WERI-Rb-1 (cell line): Measurements from ENCODE around the gene SOX10.

Source experiments
- DNase-seq: peaks from one replicate; pipeline ENCODE4 v3.0.0-alpha.2; 2020
- H3K27ac ChIP-seq: fragments of 250-450 bp; sonication (Bioruptor Pico); 2 replicates; pipeline ENCODE4 v1.5.1; 2020; ENCODE audit warnings: mild to moderate bottlenecking, moderate library complexity
- H3K27me3 ChIP-seq: fragments of 250-450 bp; sonication (Bioruptor Pico); 2 replicates; pipeline ENCODE4 v1.5.1; 2021; ENCODE audit warnings: mild to moderate bottlenecking, low read depth, moderate library complexity; ENCODE audit not compliant: insufficient read depth, severe bottlenecking
- H3K36me3 ChIP-seq: fragments of 250-450 bp; sonication (Bioruptor Pico); 2 replicates; pipeline ENCODE4 v1.5.1; 2020; ENCODE audit warnings: mild to moderate bottlenecking, moderate library complexity
- H3K4me3 ChIP-seq: 2 replicates; pipeline ENCODE4 v1.5.1; 2011; ENCODE audit warnings: low read depth, mild to moderate bottlenecking, control low read depth, low read length
- H3K9me3 ChIP-seq: fragments of 250-450 bp; sonication (Bioruptor Pico); 2 replicates; pipeline ENCODE4 v1.5.1; 2021; ENCODE audit warnings: mild to moderate bottlenecking, moderate library complexity; ENCODE audit not compliant: severe bottlenecking
- TF ChIP-seq, protein P1 (sequence below): IDR thresholded peaks from 2 replicates; pipeline ENCODE4 v1.5.1; 2011; ENCODE audit warnings: low read depth, mild to moderate bottlenecking, control low read depth, inconsistent platforms, low read length

SOX10 gene

DNA sequence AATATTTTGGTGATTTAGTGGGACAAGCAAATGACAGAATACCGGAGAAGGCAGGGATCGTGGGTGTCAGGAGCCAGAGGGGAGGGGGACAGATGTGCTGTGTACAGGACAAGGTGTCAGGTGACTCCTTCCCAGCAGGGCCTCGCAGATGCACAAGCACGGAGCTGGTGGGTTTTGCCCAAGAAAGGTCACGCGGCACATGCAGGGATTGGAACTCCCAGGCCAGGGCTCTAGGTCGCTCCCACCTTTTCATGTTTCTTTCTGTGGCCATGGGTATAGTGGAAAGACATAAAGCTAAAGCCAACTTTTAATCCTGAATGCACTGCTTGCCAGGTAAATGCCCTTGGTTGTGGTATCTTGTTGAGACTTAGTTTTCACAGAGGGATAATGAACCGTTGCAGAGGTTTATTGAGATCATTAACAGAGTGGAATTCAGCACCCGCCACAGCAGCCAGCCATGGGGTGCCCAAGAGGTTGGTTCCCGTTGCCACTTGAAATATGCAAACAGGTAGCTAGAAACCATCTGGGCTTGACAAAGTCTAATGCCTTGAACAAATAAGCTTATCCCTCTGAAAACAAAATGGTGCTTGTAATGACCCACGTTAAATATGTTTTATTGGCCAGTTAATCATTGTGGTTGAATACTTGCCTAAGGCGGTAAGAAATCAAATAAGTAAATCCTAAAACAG is 41.1 kb downstream of the SOX10 start:
- Histone ChIP-seq H3K27ac (no peak overlapping the region), H3K4me3 (no peak overlapping the region), H3K36me3 (peaks cover 9% of the 10 kb centered on the region), H3K9me3 (no peaks in the 10 kb centered on the region), H3K27me3 (no peaks in the 10 kb centered on the region)
- DNase-seq, result no peak
- TF ChIP-seq, protein P1, sequence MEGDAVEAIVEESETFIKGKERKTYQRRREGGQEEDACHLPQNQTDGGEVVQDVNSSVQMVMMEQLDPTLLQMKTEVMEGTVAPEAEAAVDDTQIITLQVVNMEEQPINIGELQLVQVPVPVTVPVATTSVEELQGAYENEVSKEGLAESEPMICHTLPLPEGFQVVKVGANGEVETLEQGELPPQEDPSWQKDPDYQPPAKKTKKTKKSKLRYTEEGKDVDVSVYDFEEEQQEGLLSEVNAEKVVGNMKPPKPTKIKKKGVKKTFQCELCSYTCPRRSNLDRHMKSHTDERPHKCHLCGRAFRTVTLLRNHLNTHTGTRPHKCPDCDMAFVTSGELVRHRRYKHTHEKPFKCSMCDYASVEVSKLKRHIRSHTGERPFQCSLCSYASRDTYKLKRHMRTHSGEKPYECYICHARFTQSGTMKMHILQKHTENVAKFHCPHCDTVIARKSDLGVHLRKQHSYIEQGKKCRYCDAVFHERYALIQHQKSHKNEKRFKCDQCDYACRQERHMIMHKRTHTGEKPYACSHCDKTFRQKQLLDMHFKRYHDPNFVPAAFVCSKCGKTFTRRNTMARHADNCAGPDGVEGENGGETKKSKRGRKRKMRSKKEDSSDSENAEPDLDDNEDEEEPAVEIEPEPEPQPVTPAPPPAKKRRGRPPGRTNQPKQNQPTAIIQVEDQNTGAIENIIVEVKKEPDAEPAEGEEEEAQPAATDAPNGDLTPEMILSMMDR, result no peak

DNA sequence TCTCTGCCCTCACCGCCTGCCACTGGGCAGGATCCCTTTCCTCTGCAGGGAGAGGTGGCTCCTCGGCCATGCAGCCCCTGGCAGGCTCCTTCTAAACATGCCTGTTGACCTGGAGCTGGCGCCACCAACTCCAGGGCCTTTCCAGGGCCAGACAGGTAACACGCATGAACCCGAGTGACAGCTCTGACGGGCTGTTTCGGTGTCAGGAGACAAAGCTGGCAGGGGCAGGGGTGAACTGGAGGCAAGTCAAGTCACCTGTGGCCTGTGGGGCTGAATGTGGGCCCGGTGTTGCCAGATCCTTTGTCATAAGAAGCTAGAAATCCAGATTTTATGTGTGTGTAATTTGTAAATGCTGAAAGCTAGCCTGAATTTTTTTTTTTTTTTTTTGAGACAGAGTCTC is 42.2 kb downstream of the SOX10 start:
- H3K27ac ChIP-seq, result no peak overlapping the region
- DNase-seq, result no peak
- no peak overlapping the region for H3K4me3 ChIP-seq
- H3K27me3 ChIP-seq, result no peaks in the 10 kb centered on the region
- TF ChIP-seq, protein P1, result no peak
- H3K9me3 ChIP-seq, result no peaks in the 10 kb centered on the region
- H3K36me3 ChIP-seq, result peaks cover 11% of the 10 kb centered on the region

DNA sequence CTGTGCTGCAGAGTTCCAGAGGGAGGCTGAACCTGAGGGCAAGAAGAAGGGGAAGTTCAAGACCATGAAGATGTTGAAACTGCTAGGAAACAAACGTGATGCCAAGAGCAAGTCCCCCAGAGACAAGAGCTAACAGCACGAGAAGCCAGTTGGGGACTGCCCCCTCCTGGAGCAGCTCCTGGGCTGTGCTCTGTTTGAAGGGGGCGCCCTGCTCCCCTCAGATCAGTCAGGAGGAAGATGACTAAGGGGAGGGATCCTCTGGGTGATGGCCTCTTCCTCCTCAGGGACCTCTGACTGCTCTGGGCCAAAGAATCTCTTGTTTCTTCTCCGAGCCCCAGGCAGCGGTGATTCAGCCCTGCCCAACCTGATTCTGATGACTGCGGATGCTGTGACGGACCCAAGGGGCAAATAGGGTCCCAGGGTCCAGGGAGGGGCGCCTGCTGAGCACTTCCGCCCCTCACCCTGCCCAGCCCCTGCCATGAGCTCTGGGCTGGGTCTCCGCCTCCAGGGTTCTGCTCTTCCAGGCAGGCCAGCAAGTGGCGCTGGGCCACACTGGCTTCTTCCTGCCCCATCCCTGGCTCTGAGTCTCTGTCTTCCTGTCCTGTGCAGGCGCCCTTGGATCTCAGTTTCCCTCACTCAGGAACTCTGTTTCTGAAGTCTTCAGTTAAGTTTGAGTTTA is 43.5 kb downstream of the SOX10 start:
- DNase-seq, result no peak
- no peak overlapping the region for H3K27ac ChIP-seq
- H3K36me3 ChIP-seq, result peaks cover 11% of the 10 kb centered on the region

DNA sequence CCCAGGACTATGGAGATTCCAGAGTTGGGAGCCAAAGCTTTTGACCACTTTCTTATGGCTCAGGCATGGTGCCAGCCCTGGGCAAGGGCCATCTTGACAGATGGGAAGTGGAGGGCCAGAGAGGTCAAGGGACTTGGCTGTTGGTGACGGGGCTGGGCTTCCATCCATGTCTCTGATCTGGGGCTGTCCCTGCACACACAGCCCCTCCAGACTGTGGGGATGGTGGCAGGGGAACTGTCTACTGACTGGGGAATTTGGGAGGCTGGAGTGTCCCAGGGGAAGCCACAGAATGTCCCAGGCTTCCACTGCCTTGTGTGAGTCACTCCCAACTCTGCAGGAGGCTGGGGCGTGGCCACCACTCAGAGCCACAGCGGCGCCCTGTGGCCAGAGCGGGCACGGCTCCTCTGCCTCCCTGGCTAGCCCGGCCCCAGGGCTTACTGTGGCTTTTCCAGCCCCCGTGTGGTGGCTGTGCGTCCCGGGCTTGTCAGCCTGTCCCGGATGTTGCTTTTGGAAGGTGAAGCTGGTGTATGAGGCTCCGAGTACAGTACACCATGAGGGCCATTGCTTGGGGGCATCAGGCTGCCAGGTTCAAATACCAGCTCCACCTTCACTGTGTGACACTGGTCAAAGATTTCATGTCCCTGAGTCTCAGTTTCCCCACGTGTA is 50.5 kb downstream of the SOX10 start:
- Histone ChIP-seq H3K9me3 (no peaks in the 10 kb centered on the region), H3K27me3 (no peaks in the 10 kb centered on the region), H3K27ac (no peak overlapping the region), H3K4me3 (no peak overlapping the region), H3K36me3 (peaks cover 15% of the 10 kb centered on the region)
- DNase-seq, result peak; percentile 88
- TF ChIP-seq, protein P1, result peak; percentile 99

More for the DNA sequence above, 43.5 kb downstream of the SOX10 start:
- TF ChIP-seq, protein P1, result no peak
- no peak overlapping the region for H3K4me3 ChIP-seq
- H3K9me3 ChIP-seq, result no peaks in the 10 kb centered on the region
- no peaks in the 10 kb centered on the region for H3K27me3 ChIP-seq

DNA sequence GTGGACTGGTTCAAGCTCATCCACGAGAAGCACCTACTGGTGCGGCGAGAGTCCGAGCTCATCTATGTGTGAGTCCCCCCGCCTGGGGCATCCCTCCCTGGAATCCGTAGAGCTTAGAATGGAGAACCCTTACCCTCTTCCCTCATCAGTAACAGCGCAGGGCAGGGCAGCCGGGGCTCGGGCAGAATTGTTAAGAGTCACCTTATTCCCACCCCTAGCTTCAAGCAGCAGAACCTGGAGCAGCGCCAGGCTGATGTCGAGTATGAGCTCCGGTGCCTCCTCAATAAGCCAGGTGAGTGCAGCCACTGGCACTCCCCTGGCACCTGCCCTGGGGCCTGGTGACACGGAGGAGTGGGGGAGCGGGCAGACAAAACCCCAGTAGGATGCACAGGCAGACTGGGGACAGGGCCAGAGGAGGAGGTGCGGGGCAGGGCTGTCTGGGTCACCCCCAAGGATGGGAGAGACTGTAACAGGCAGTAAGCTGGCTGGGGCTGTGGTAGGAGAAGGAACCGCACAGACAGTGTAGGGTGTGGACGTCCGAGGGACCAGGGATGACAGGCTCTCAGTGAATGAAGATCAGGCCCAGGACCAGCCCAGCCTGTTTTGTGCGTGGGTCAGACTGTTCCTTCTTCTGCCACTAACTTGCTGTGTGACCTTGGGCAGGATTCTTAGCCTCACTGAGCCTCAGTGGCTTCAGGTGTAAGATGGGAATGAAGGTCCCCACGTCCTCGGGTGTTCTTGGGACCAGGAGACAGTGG is 51.4 kb downstream of the SOX10 start:
- H3K27me3 ChIP-seq, result no peaks in the 10 kb centered on the region
- no peak overlapping the region for H3K4me3 ChIP-seq
- H3K9me3 ChIP-seq, result no peaks in the 10 kb centered on the region
- no peak overlapping the region for H3K27ac ChIP-seq
- no peak for DNase-seq
- TF ChIP-seq, protein P1, result no peak
- H3K36me3 ChIP-seq, result peaks cover 15% of the 10 kb centered on the region
